Activated CD4-positive, alpha-beta T cell treated with anti-CD3 and anti-CD28 coated beads, Interleukin-2, amount 10 ng/mL, durations not matched to agents 7 days and 5 days (primary cell): ENCODE measurements around the gene OPHN1. TPM values are rescaled to one million over a fixed set of nuclear protein-coding genes. Genes with fewer than 3 reads are reported as not detected.
"Not testable (repeated sequence)": the region's sequence is repeated elsewhere in the genome, so short reads cannot be mapped to it uniquely, and the experiment has no call there.

Experiments used
- CTCF ChIA-PET: fragments of 350-600 bp; sonication (Branson Sonifier 250); formaldehyde crosslinking; loops from one replicate; lab custom pipeline; 2021; ENCODE audit warnings: antibody characterized with exemption; lab: Charles Lee
- POLR2A ChIA-PET: fragments of 350-600 bp; sonication (Branson Sonifier 250); formaldehyde crosslinking; loops from one replicate; lab custom pipeline; 2021; ENCODE audit warnings: antibody characterized with exemption; lab: Charles Lee
- DNase-seq: peaks from one replicate; pipeline ENCODE4 v3.0.0-alpha.2; 2020
- H3K27ac Mint-ChIP-seq: one replicate; pipeline ENCODE4 v1.8.0; 2021; ENCODE audit warnings: mild to moderate bottlenecking, moderate library complexity, mixed read lengths
- H3K27me3 Mint-ChIP-seq: one replicate; pipeline ENCODE4 v1.8.0; 2021; ENCODE audit warnings: mixed read lengths
- H3K36me3 Mint-ChIP-seq: one replicate; pipeline ENCODE4 v1.8.0; 2021; ENCODE audit warnings: low read depth, mixed read lengths
- H3K4me1 Mint-ChIP-seq: one replicate; pipeline ENCODE4 v1.8.0; 2021; ENCODE audit warnings: mixed read lengths
- H3K4me3 Mint-ChIP-seq: one replicate; pipeline ENCODE4 v1.8.0; 2021; ENCODE audit warnings: mild to moderate bottlenecking, moderate library complexity, mixed read lengths
- H3K9me3 Mint-ChIP-seq: one replicate; pipeline ENCODE4 v1.8.0; 2021; ENCODE audit warnings: mixed read lengths
- total RNA-seq, 2 experiments: library from RNA; stranded (reverse); gene quantifications; one replicate each; pipeline ENCODE4 v1.2.3, GENCODE V29; 2021

The OPHN1 gene
- total RNA-seq, 2 experiments from 2014 or later = 0.07 to 0.10 TPM

DNA sequence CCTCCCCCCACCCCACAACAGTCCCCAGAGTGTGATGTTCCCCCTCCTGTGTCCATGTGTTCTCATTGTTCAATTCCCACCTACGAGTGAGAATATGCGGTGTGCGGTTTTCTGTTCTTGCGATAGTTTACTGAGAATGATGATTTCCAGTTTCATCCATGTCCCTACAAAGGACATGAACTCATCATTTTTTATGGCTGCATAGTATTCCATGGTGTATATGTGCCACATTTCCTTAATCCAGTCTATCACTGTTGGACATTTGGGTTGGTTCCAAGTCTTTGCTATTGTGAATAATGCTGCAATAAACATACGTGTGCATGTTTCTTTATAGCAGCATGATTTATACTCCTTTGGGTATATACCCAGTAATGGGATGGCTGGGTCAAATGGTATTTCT is 55.7 kb downstream of the OPHN1 start:
- H3K4me1 Mint-ChIP-seq, H3K9me3 Mint-ChIP-seq, POLR2A ChIA-PET, H3K27me3 Mint-ChIP-seq, H3K27ac Mint-ChIP-seq, H3K4me3 Mint-ChIP-seq, CTCF ChIA-PET, H3K36me3 Mint-ChIP-seq, DNase-seq: not testable (repeated sequence)

DNA sequence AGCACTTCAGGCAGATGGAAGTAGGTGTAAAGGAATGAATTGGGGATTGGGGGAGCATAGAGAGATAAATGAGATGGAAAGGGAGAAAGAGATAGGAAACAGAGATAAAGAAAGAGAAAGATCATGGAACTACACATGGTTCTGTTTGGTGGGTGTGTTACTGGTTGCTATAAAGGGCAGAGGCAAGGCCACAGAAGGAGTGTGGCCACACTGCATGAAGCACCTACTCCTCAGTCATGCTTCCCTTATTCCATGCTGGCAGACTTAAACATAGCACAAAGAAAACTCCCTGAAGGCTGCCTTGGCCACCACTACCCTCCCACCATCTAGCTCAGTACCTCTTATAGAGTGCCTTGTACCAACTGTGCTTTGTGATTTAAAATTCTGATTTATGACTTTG is 56.9 kb downstream of the OPHN1 start:
- no peak for DNase-seq
- POLR2A ChIA-PET = no interaction called here
- Mint-ChIP-seq H3K36me3 (no peaks in the 10 kb centered on the region), H3K4me1 (no peaks in the 10 kb centered on the region), H3K27ac (no peak overlapping the region), H3K27me3 (no peaks in the 10 kb centered on the region), H3K4me3 (no peak overlapping the region), H3K9me3 (no peaks in the 10 kb centered on the region)
- CTCF ChIA-PET = interaction anchor here (0.6 kb wide), 1 partner anchor 1597 kb away, joined by 3 read pairs; no protein-coding TSS in a partner anchor

DNA sequence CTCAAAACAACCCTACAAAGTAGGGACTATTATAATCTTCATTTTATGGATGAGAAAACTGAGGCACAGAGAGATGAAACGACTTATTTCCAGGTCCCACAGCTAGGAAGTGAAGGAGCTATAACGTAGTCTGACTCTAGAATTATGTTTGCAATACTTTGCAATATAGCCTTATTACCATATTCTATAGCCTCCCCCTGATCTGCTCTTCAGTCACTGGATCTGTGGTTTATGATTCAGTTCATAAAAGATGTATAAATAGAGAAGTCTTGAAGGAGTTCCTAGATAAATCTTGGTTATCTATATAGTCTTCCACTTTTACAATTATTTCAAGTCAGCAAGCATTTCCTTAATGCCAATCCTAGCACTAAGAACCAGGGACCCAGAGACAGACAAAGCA is 57.5 kb downstream of the OPHN1 start:
- Mint-ChIP-seq H3K4me1 (no peaks in the 10 kb centered on the region), H3K27ac (no peak overlapping the region)

GRCh38 chrX:68372665-68373064 is 60.6 kb downstream of the OPHN1 start:
- Mint-ChIP-seq H3K9me3 (peaks cover 4% of the 10 kb centered on the region), H3K27me3 (no peaks in the 10 kb centered on the region), H3K4me3 (no peak overlapping the region), H3K36me3 (no peaks in the 10 kb centered on the region), H3K4me1 (no peaks in the 10 kb centered on the region), H3K27ac (no peak overlapping the region)
- DNase-seq = no peak
- CTCF ChIA-PET = no interaction called here
- POLR2A ChIA-PET = no interaction called here

More for the DNA sequence above, 57.5 kb downstream of the OPHN1 start:
- no peaks in the 10 kb centered on the region for H3K9me3 Mint-ChIP-seq
- H3K4me3 Mint-ChIP-seq = no peak overlapping the region
- H3K27me3 Mint-ChIP-seq = no peaks in the 10 kb centered on the region
- POLR2A ChIA-PET = no interaction called here
- DNase-seq = no peak
- CTCF ChIA-PET = no interaction called here
- H3K36me3 Mint-ChIP-seq = no peaks in the 10 kb centered on the region

DNA sequence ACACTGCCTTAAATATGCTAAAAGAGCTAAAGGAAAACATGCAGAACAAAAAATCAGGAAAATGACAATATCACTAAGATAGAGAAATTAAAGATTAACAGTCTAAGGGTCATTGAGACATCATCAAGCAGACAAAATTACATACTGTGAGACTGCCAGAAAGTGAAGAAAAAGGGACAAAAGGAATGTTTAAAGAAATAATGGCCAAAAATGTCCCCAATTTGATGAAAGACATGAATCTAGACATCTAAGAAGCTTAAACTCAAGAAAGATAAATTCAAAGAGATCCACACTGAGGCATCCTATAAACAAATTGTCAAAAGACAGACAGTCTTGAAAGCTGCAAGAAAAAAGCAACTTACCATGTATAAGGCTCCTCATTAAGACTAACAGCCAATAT is 63.7 kb downstream of the OPHN1 start:
- H3K36me3 Mint-ChIP-seq = no peaks in the 10 kb centered on the region
- H3K27me3 Mint-ChIP-seq = no peaks in the 10 kb centered on the region
- H3K4me1 Mint-ChIP-seq = no peaks in the 10 kb centered on the region
- no peak for DNase-seq
- POLR2A ChIA-PET = no interaction called here
- CTCF ChIA-PET = no interaction called here
- no peak overlapping the region for H3K4me3 Mint-ChIP-seq
- H3K27ac Mint-ChIP-seq = no peak overlapping the region
- peaks cover 4% of the 10 kb centered on the region for H3K9me3 Mint-ChIP-seq

- no peaks in the 10 kb centered on the region for H3K36me3 Mint-ChIP-seq
- CTCF ChIA-PET = no interaction called here
These were observed 68.0 kb downstream of the OPHN1 start for GRCh38 chrX:68365341-68365740.

GRCh38 chrX:68363984-68364383 is 69.3 kb downstream of the OPHN1 start:
- no peak for DNase-seq
- CTCF ChIA-PET = no interaction called here
- POLR2A ChIA-PET = no interaction called here
- H3K36me3 Mint-ChIP-seq = no peaks in the 10 kb centered on the region
- no peak overlapping the region for H3K4me3 Mint-ChIP-seq
- no peaks in the 10 kb centered on the region for H3K9me3 Mint-ChIP-seq
- no peaks in the 10 kb centered on the region for H3K27me3 Mint-ChIP-seq
- H3K27ac Mint-ChIP-seq = no peak overlapping the region
- no peaks in the 10 kb centered on the region for H3K4me1 Mint-ChIP-seq

More at GRCh38 chrX:68365341-68365740, 68.0 kb downstream of the OPHN1 start:
- POLR2A ChIA-PET = no interaction called here
- H3K4me3 Mint-ChIP-seq = no peak overlapping the region
- no peak for DNase-seq
- H3K27ac Mint-ChIP-seq = no peak overlapping the region
- peaks cover 4% of the 10 kb centered on the region for H3K9me3 Mint-ChIP-seq
- no peaks in the 10 kb centered on the region for H3K27me3 Mint-ChIP-seq
- no peaks in the 10 kb centered on the region for H3K4me1 Mint-ChIP-seq

DNA sequence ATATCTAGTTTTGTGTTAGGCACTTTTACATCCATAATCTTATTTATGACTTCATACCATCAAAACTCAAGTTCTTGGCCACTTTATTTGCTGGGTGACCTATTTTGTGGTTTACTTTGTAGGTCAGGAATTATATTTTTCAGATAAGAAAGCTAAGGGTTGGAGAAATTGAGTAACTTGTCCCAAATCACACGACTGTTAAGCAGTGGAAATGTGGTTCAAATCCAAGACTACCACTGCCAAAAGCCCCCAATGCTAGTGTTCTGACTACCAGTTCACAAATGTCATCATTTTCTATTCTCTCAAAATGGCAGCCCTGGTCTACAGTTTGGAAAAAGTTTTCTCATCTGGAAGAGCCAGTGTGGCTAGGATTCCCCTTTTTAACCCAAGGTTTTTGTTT is 74.6 kb downstream of the OPHN1 start:
- DNase-seq = no peak
- ChIA-PET CTCF (no interaction called here), POLR2A (no interaction called here)
- Mint-ChIP-seq H3K9me3 (no peaks in the 10 kb centered on the region), H3K4me3 (no peak overlapping the region), H3K36me3 (no peaks in the 10 kb centered on the region), H3K27me3 (no peaks in the 10 kb centered on the region), H3K4me1 (no peaks in the 10 kb centered on the region), H3K27ac (no peak overlapping the region)

DNA sequence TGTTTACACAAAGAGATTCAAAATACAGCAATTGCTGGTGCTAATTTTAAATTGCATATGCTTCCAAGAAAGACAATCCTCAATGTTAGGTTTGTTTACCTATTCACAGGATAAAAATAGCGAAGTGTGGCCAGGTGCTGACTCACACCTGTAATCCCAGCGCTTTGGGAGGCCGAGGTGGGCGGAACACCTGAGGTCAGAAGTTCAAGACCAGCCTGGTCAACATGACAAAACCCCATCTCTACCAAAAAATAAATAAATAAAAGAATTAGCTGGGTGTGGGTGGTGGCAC is 77.7 kb downstream of the OPHN1 start:
- CTCF ChIA-PET = no interaction called here

DNA sequence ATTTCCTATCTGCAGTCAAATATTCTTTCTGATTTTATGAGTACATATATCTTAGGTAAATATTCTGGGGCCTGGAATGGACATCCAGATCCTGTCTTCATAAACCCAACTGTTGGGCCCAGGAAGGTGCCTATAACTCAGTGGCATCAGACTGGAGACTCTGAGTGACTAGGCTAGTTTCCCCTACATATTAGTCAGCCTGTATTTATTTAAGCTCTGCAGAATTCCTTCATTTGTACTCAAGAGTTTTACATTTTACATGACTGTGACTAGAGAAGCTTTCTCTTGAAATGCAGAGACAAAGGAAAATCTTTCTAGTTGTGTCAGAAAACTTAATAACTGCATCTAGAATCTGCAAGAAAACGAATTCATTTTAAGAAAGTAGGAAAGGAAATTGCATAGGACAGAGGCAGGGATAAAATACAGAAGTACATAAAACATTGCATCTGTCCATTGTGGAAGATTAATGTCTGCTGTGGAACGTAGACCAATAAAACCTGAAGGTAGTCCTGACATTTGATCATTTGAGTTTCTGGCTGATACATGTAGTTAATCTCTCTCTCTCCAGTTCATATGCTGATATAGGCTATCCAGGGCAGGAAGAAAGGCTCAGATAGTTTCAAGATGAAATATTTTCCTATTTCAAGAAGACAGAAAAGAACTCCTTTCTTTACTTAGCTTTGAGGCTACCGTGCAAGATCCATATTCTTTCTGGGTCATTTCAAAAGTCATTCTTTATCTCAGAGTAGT is 78.2 kb downstream of the OPHN1 start:
- Mint-ChIP-seq H3K4me3 (no peak overlapping the region), H3K9me3 (no peaks in the 10 kb centered on the region), H3K27me3 (no peaks in the 10 kb centered on the region), H3K36me3 (no peaks in the 10 kb centered on the region), H3K4me1 (no peaks in the 10 kb centered on the region), H3K27ac (no peak overlapping the region)
- CTCF ChIA-PET = no interaction called here
- no peak for DNase-seq
- POLR2A ChIA-PET = no interaction called here

More for the DNA sequence above, 77.7 kb downstream of the OPHN1 start:
- no peaks in the 10 kb centered on the region for H3K9me3 Mint-ChIP-seq
- H3K27me3 Mint-ChIP-seq = no peaks in the 10 kb centered on the region
- POLR2A ChIA-PET = no interaction called here
- no peaks in the 10 kb centered on the region for H3K36me3 Mint-ChIP-seq
- no peaks in the 10 kb centered on the region for H3K4me1 Mint-ChIP-seq
- DNase-seq = no peak
- no peak overlapping the region for H3K27ac Mint-ChIP-seq
- no peak overlapping the region for H3K4me3 Mint-ChIP-seq

- Mint-ChIP-seq H3K27ac (no peak overlapping the region), H3K27me3 (no peaks in the 10 kb centered on the region), H3K4me1 (no peaks in the 10 kb centered on the region), H3K36me3 (no peaks in the 10 kb centered on the region), H3K9me3 (no peaks in the 10 kb centered on the region), H3K4me3 (no peak overlapping the region)
- ChIA-PET CTCF (no interaction called here), POLR2A (no interaction called here)
- DNase-seq = no peak
These were observed 88.3 kb downstream of the OPHN1 start for GRCh38 chrX:68345025-68345424.

DNA sequence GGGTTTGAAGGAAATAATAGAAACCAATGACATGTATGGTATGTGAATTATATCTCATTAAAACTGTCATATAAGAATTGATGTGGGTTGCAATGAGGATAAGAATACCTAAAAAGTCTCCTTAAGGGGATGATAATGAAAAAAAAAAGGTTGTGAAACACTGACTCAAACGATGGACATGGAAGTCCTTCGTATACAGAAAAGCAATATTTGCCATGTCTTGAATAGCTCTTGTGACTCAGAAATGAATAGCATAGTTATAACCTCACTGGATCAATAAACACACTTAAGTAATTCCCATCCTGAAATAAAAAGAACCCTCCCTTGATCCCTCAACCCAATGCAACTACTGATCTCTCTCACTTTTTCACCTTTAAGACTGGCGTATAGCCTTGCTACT is 89.7 kb downstream of the OPHN1 start:
- no peaks in the 10 kb centered on the region for H3K36me3 Mint-ChIP-seq
- no peaks in the 10 kb centered on the region for H3K9me3 Mint-ChIP-seq
- H3K4me1 Mint-ChIP-seq = no peaks in the 10 kb centered on the region
- H3K4me3 Mint-ChIP-seq = no peak overlapping the region
- ChIA-PET CTCF (interaction anchor here (0.7 kb wide), 1 partner anchor 1059 kb away, joined by 3 read pairs; no protein-coding TSS in a partner anchor), POLR2A (no interaction called here)
- DNase-seq = no peak
- no peaks in the 10 kb centered on the region for H3K27me3 Mint-ChIP-seq
- no peak overlapping the region for H3K27ac Mint-ChIP-seq

- Mint-ChIP-seq H3K36me3 (no peaks in the 10 kb centered on the region), H3K9me3 (no peaks in the 10 kb centered on the region), H3K27ac (no peak overlapping the region), H3K4me3 (no peak overlapping the region), H3K4me1 (no peaks in the 10 kb centered on the region), H3K27me3 (no peaks in the 10 kb centered on the region)
- ChIA-PET CTCF (interaction anchor here (0.6 kb wide), 1 partner anchor 48 kb away, joined by 3 read pairs; no protein-coding TSS in a partner anchor), POLR2A (no interaction called here)
- DNase-seq = no peak
These were observed 101.0 kb downstream of the OPHN1 start for GRCh38 chrX:68332201-68332731.

DNA sequence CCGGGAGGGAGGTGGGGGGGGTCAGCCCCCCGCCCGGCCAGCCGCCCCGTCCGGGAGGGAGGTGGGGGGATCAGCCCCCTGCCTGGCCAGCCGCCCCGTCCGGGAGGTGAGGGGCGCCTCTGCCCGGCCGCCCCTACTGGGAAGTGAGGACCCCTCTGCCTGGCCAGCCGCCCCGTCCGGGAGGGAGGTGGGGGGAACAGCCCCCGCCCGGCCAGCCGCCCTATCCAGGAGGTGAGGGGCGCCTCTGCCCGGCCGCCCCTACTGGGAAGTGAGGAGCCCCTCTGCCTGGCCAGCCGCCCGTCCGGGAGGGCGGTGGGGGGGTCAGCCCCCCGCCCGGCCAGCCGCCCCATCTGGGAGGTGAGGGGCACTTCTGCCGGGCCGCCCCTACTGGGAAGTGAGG is 106.5 kb downstream of the OPHN1 start:
- POLR2A ChIA-PET, H3K36me3 Mint-ChIP-seq: not testable (repeated sequence)

More for the DNA sequence above, 106.5 kb downstream of the OPHN1 start:
- CTCF ChIA-PET, H3K27me3 Mint-ChIP-seq, H3K9me3 Mint-ChIP-seq, H3K27ac Mint-ChIP-seq, DNase-seq, H3K4me3 Mint-ChIP-seq, H3K4me1 Mint-ChIP-seq: not testable (repeated sequence)
